ENCODE measurements around the gene MAP6D1.
"Not testable (repeated sequence)": the region's sequence is repeated elsewhere in the genome, so short reads cannot be mapped to it uniquely, and the experiment has no call there.

MAP6D1 gene

GRCh38 chr3:183796372-183796771 lies 29.0 kb downstream of the MAP6D1 start:
- DNase-seq = no peak

DNA sequence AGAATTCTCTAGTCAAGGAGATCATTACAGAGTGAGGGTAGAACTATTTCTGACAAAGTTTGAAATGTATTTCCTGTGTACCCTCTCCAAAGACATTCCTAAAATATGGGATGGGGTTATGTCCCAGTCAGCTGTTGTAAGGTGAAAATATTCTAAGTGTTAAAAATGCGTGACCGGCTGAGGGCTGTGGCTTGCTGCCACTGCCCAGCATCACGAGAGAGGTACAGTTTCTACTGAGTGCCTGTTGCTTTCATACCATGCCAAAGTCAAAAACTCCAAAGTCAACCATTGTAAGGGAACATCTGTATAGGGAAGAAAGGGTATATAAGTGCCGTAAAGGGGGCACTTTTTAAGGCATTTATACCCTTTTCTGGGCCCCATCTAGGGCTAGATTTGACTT lies 30.9 kb downstream of the MAP6D1 start:
- DNase-seq = no peak

- DNase-seq = no peak
These were observed 32.4 kb downstream of the MAP6D1 start for GRCh38 chr3:183792976-183793375.

- no peak for DNase-seq
These were observed 34.7 kb downstream of the MAP6D1 start for GRCh38 chr3:183790700-183791099.

DNA sequence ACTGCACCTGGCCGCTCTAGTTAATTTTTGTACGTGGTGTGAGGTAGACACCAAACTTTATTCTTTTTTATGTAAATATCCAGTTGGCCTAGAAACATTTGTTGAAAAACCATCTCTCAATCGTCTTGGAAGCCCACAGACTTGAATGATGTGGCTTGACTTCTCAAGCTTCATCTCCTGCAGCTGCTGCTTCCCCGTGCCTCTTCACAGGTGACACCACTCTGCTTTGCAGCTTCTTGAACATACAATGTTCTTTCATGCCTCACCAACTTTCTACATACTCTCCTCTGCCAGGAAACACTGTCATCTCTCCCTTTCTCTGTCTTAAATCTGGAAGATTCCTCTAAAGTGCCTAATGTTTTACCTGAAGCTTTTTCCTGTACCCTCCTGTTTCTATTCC lies 35.6 kb downstream of the MAP6D1 start:
- no peak for DNase-seq

- DNase-seq = not testable (repeated sequence)
These were observed 40.9 kb downstream of the MAP6D1 start for GRCh38 chr3:183784503-183784902.

GRCh38 chr3:183782576-183783276 lies 42.7 kb downstream of the MAP6D1 start:
- no peak for DNase-seq

- no peak for DNase-seq
These were observed 44.1 kb downstream of the MAP6D1 start for GRCh38 chr3:183781246-183781645.

- DNase-seq = no peak
These were observed 45.4 kb downstream of the MAP6D1 start for GRCh38 chr3:183779896-183780465.

DNA sequence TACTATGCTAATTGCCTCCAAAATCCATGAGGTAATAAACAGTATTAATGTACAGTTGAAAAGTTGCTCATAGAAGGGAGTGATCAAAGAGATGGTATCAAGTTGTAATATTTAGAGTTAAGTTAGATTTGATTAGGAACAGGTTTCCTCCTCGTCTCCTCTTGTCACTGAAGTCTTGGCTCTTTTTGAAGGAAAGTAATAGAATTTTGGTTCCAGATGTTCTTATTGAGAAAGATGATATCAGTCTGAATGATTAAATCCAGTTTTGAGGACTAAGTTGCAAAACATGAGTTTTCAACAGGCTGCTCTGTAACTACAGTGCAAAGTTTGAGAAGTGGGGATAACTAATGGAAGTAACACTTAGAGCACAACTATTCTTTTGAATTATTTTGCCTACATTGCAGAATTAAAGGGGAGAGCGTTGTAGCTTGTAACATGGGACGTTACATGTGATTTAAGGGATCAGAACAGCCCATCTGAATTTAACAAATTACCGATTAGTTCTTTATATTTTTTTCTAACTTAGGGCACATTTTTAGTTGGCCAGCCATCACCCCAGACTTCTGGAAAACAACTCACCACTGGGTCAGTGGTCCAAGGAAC lies 48.3 kb downstream of the MAP6D1 start:
- no peak for DNase-seq

DNA sequence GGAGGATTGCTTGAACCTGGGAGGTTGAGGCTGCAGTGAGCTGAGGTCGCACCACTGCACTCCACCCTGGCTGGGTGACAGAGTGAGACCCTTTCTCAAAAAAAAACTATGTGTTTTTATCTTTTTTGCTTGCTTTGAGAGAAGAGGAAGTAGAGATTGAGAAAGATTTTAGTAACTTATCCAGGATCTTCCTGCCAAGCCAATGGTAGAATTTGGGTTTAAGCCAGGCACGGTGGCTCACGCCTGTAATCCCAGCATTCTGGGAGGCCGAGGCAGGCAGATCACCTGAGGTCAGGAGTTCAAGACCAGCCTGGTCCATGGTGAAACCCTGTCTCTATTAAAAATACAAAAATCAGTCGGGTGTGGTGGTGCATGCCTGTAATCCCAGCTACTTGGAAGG lies 48.9 kb downstream of the MAP6D1 start:
- DNase-seq = not testable (repeated sequence)

DNA sequence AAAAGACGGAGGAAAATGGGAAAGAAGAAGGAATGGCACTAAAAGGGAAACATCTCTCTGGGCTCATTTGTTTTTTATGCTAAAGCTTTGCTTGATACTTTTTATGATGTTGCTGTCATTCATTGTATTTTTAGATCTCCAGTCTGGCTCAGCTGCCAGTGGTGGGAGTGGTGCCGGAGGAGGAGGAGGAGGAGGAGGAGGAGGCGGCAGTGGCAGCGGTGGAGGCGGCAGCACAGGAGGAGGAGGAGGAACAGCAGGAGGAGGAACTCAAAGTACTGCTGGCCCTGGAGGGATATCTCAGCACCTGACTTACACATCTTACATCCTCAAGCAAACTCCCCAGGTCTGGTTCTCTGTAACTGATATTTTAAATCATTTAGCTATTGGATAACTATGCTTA lies 49.6 kb downstream of the MAP6D1 start:
- no peak for DNase-seq

DNA sequence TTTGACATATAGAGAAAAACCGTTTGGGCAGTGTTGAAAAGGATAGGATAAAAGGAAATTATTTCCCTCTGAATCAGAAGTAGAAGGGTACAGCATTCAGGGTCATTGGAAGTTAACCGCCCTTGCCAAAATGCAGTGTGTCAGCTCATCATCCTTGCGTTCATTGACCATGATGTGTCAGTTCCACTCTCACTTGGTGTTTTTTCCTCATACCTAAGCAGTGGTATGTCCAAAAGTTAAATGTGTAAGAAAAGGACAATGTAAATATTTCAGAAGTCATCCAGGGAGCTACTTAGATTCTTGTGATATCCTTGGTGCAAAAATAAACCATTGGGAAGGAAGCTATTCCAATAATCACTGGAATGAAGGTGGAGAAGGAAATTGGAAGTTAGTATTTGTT lies 50.7 kb downstream of the MAP6D1 start:
- DNase-seq = no peak

GRCh38 chr3:183769453-183769852 lies 55.9 kb downstream of the MAP6D1 start:
- no peak for DNase-seq

GRCh38 chr3:183768114-183768513 lies 57.3 kb downstream of the MAP6D1 start:
- DNase-seq = no peak

DNA sequence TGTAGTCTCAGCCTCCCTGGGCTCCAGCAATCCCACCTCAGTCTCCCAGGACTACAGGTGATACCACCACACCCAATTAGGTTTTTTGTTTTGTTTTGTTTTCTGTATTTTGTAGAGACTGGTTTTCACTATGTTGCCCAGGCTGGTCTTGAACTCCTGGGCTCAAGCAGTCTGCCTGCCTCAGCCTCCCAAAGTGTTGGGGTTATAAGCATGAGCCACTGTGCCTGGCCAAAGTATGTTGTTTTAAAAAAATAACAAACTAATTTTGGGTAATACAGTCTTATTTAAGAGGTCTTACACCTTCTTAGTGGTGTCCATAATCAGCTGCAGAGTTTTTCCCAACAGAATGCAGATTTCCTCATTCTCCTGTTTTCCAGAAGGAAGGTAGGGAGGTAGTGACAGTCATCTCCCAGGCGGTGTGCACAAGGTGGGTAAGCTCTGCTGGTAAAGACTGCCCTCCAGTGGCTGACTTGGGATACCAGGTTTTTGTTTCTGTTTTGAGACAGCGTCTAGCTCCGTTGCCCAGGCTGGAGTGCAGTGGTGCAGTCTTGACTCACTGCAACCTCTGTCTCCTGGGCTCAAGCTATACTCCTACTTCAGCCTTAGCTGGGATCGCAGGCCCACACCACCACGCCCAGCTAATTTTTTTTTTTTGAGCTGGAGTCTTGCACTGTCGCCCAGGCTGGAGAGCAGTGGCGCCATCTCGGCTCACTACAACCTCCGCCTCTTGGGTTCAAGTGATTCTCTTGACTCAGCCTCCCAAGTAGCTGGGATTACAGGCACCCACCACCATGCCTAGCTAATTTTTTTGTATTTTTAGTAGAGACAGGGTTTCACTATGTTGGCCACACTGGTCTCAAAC lies 58.4 kb downstream of the MAP6D1 start:
- peak; percentile 71 for DNase-seq

DNA sequence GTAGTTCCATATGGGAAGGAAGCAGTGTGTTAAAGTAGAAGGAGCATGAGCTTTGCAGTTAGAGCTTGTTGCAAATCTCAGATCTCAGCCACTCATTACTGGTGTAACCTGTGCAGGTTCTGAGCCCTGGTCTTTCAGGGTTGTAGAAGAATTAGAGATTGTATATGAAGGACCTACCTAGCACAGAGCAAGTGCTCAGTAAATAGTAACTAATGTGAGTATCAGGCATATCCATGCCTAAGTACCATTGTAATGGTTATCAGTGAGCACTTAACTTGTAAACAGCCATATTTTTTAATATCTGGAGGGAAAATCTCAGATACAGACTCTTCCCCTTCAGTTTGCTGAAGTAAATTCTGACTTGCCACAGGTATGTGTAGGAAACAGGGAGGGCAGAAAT lies 59.3 kb downstream of the MAP6D1 start:
- no peak for DNase-seq
